WTC11 (cell line): ENCODE measurements around the gene GPX4. TPM values are rescaled to one million over a fixed set of nuclear protein-coding genes. Genes with fewer than 3 reads are reported as not detected.

ENCODE experiments used
- ATAC-seq: fragments of 200-7000 bp; cut with Tn5 transposase; 2 replicates; pipeline ENCODE4 v1.10.0; 2021; ENCODE audit warnings: mild to moderate bottlenecking, moderate library complexity
- CTCF ChIA-PET: fragments of 300-600 bp; sonication (Branson Sonifier 250); formaldehyde crosslinking; loops from one replicate; lab custom pipeline; 2021; ENCODE audit warnings: antibody characterized with exemption; lab: Charles Lee
- POLR2A ChIA-PET: fragments of 350-600 bp; sonication (Branson Sonifier 250); formaldehyde crosslinking; loops from one replicate; lab custom pipeline; 2021; ENCODE audit warnings: antibody characterized with exemption; lab: Charles Lee
- DNase-seq: peaks from one replicate; pipeline ENCODE4 v3.0.0; 2021; ENCODE audit warnings: low spot score
- H3K27ac Mint-ChIP-seq: 2 replicates; pipeline ENCODE4 v1.8.0; 2021; ENCODE audit warnings: mixed read lengths
- H3K27me3 Mint-ChIP-seq: 2 replicates; pipeline ENCODE4 v1.8.0; 2021; ENCODE audit warnings: low read depth, mild to moderate bottlenecking, moderate library complexity, mixed read lengths
- H3K36me3 Mint-ChIP-seq: 2 replicates; pipeline ENCODE4 v1.8.0; 2021; ENCODE audit warnings: mixed read lengths
- H3K4me1 Mint-ChIP-seq: 2 replicates; pipeline ENCODE4 v1.8.0; 2022; ENCODE audit warnings: mixed read lengths
- H3K4me3 Mint-ChIP-seq: 2 replicates; pipeline ENCODE4 v1.8.0; 2021; ENCODE audit warnings: mild to moderate bottlenecking, moderate library complexity, mixed read lengths
- H3K9me3 Mint-ChIP-seq: 2 replicates; pipeline ENCODE4 v1.8.0; 2021; ENCODE audit warnings: mixed read lengths
- GABPB1 ChIP-seq: sonication (generic); formaldehyde crosslinking; IDR thresholded peaks from 2 replicates; pipeline ENCODE4 v1.8.1; 2023; ENCODE audit warnings: mild to moderate bottlenecking, missing genetic modification reagents
- GTF2I ChIP-seq: fragments of 250-450 bp; sonication (Bioruptor Pico); conservative IDR thresholded peaks from 2 replicates; pipeline ENCODE4 v1.4.0; 2021; ENCODE audit warnings: mild to moderate bottlenecking
- NR1H2 ChIP-seq: sonication (generic); formaldehyde crosslinking; IDR thresholded peaks from 2 replicates; pipeline ENCODE4 v1.9.0; 2021; ENCODE audit warnings: mild to moderate bottlenecking, moderate library complexity, missing genetic modification reagents
- ZNF121 ChIP-seq: sonication (generic); formaldehyde crosslinking; IDR thresholded peaks from 2 replicates; pipeline ENCODE4 v1.8.0; 2023; ENCODE audit warnings: missing genetic modification reagents
- ZNF416 ChIP-seq: fragments of 250-450 bp; sonication (Bioruptor Pico); IDR thresholded peaks from 2 replicates; pipeline ENCODE4 v1.9.0; 2021; ENCODE audit warnings: mild to moderate bottlenecking, inconsistent platforms
- total RNA-seq: library from RNA; stranded (reverse); gene quantifications from 3 replicates; pipeline ENCODE4 v1.2.3, GENCODE V29; 2021
- TF ChIP-seq, protein P1 (sequence below): fragments of 250-450 bp; sonication (Bioruptor Pico); IDR thresholded peaks from 2 replicates; pipeline ENCODE4 v2.1.2; 2022; ENCODE audit warnings: mild to moderate bottlenecking, moderate library complexity

GPX4 gene
- total RNA-seq, 1 experiment from 2014 or later, result 363 TPM

GRCh38 chr19:1153891-1154730 lies 50.3 kb downstream of the GPX4 start (continued):
- TF ChIP-seq, protein P1, sequence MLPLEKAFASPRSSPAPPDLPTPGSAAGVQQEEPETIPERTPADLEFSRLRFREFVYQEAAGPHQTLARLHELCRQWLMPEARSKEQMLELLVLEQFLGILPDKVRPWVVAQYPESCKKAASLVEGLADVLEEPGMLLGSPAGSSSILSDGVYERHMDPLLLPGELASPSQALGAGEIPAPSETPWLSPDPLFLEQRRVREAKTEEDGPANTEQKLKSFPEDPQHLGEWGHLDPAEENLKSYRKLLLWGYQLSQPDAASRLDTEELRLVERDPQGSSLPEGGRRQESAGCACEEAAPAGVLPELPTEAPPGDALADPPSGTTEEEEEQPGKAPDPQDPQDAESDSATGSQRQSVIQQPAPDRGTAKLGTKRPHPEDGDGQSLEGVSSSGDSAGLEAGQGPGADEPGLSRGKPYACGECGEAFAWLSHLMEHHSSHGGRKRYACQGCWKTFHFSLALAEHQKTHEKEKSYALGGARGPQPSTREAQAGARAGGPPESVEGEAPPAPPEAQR (CRISPR knock-in tag), result no peak
- TF ChIP-seq ZNF416 (CRISPR knock-in tag), result no peak

- Mint-ChIP-seq H3K4me3 (no peak overlapping the region), H3K4me1 (no peaks in the 10 kb centered on the region), H3K36me3 (peaks cover 12% of the 10 kb centered on the region), H3K9me3 (no peaks in the 10 kb centered on the region), H3K27me3 (no peaks in the 10 kb centered on the region), H3K27ac (no peak overlapping the region)
- ChIA-PET POLR2A (no interaction called here), CTCF (interaction anchor here (0.9 to 2.1 kb wide), 5 partner anchors 25 to 154 kb away, joined by 3 to 13 read pairs (median 4); no protein-coding TSS in a partner anchor)
- DNase-seq, result no peak
- TF ChIP-seq NR1H2 (no peak), GABPB1 (CRISPR knock-in tag) (peak; percentile 48; the same call in 1 of the 2 replicates)
- no peak for ATAC-seq
Measured at GRCh38 chr19:1154731-1155351, 51.0 kb downstream of the GPX4 start.

GRCh38 chr19:1155352-1156304 lies 51.8 kb downstream of the GPX4 start:
- H3K9me3 Mint-ChIP-seq, result no peaks in the 10 kb centered on the region
- H3K27me3 Mint-ChIP-seq, result no peaks in the 10 kb centered on the region
- no peaks in the 10 kb centered on the region for H3K4me1 Mint-ChIP-seq
- H3K27ac Mint-ChIP-seq, result peak overlapping the region; percentile 53; the same call in 1 of the 2 replicates
- H3K4me3 Mint-ChIP-seq, result no peak overlapping the region
- ChIA-PET CTCF (interaction anchor here (0.9 to 2.1 kb wide), 6 partner anchors 26 to 154 kb away, joined by 3 to 13 read pairs (median 4); no protein-coding TSS in a partner anchor), POLR2A (no interaction called here)
- peaks cover 12% of the 10 kb centered on the region for H3K36me3 Mint-ChIP-seq
- 0 out of 2 replicates have a peak, but pooled peaks have one; percentile 1 for TF ChIP-seq ZNF121 (CRISPR knock-in tag)
- TF ChIP-seq GTF2I (CRISPR knock-in tag), result no peak
- DNase-seq (no peak), ATAC-seq (no peak)

Other genes with a start within 250 kb of the GPX4 start
- 1.7 to 2.7 TPM (median 2.5 TPM) in 3 replicates for gene CFD, start 244.3 kb upstream of the GPX4 start, total RNA-seq
- 66.9 to 88.8 TPM (median 84.5 TPM) in 3 replicates for gene MED16, start 210.8 kb upstream of the GPX4 start, total RNA-seq
- gene RNU6-9, start 210.5 kb upstream of the GPX4 start, total RNA-seq, result not detected in 3 replicates
- 85.5 to 99.5 TPM (median 88.3 TPM) in 3 replicates for gene R3HDM4, start 190.8 kb upstream of the GPX4 start, total RNA-seq
- gene KISS1R, start 186.7 kb upstream of the GPX4 start, total RNA-seq, result 2.9 to 4.4 TPM (median 3.6 TPM) in 3 replicates
- gene ARID3A, start 178.0 kb upstream of the GPX4 start, total RNA-seq, result 102 to 116 TPM (median 113 TPM) in 3 replicates
- gene WDR18, start 119.6 kb upstream of the GPX4 start, total RNA-seq, result 140 to 147 TPM (median 146 TPM) in 3 replicates
- 1.9 to 2.5 TPM (median 2.4 TPM) in 3 replicates for gene GRIN3B, start 103.6 kb upstream of the GPX4 start, total RNA-seq
- gene TMEM259, start 82.9 kb upstream of the GPX4 start, total RNA-seq, result 176 to 202 TPM (median 191 TPM) in 3 replicates
- gene RNU6-2, start 82.5 kb upstream of the GPX4 start, total RNA-seq, result not detected in 3 replicates
- gene CNN2, start 77.4 kb upstream of the GPX4 start, total RNA-seq, result 387 to 391 TPM (median 390 TPM) in 3 replicates
- gene ABCA7, start 63.9 kb upstream of the GPX4 start, total RNA-seq, result 40.3 to 45.0 TPM (median 41.3 TPM) in 3 replicates
- 40.9 to 46.4 TPM (median 44.1 TPM) in 3 replicates for gene ARHGAP45, start 36.8 kb upstream of the GPX4 start, total RNA-seq
- gene POLR2E, start 8.6 kb upstream of the GPX4 start, total RNA-seq, result 275 to 291 TPM (median 287 TPM) in 3 replicates
- gene SBNO2, start 70.3 kb downstream of the GPX4 start, total RNA-seq, result 40.7 to 57.3 TPM (median 48.0 TPM) in 3 replicates
- 106 to 112 TPM (median 106 TPM) in 3 replicates for gene STK11, start 101.8 kb downstream of the GPX4 start, total RNA-seq
- gene CBARP, start 134.0 kb downstream of the GPX4 start, total RNA-seq, result 21.9 to 23.6 TPM (median 23.4 TPM) in 3 replicates
- 262 to 277 TPM (median 270 TPM) in 3 replicates for gene ATP5F1D, start 137.8 kb downstream of the GPX4 start, total RNA-seq
- gene MIDN, start 144.6 kb downstream of the GPX4 start, total RNA-seq, result 189 to 190 TPM (median 189 TPM) in 3 replicates
- 256 to 298 TPM (median 256 TPM) in 3 replicates for gene CIRBP, start 165.3 kb downstream of the GPX4 start, total RNA-seq
- 59.4 to 65.9 TPM (median 65.7 TPM) in 3 replicates for gene FAM174C, start 171.5 kb downstream of the GPX4 start, total RNA-seq
- 11.4 to 14.2 TPM (median 12.6 TPM) in 3 replicates for gene EFNA2, start 181.9 kb downstream of the GPX4 start, total RNA-seq